Stomach (tissue), 4 donors: ENCODE results near the gene KRT74.

Experiments
- CTCF ChIP-seq, 7 experiments: fragments of 450-650 bp in 4 of 7; fragments of 200-600 bp in 3 of 7; sonication (generic) in 3 of 7; IDR thresholded peaks; one replicate each; pipeline ENCODE4 v1.5.1; 2016 to 2019; ENCODE audit warnings: antibody characterized with exemption in 7 of 7, control low read depth in 2 of 7, mild to moderate bottlenecking in 1 of 7
- EP300 ChIP-seq: sonication (generic); formaldehyde crosslinking; IDR thresholded peaks from one replicate; pipeline ENCODE4 v1.6.1; 2017; ENCODE audit warnings: antibody characterized with exemption
- POLR2A ChIP-seq, 4 donors: fragments of 450-650 bp; IDR thresholded peaks; one replicate each; pipeline ENCODE4 v1.6.1; 2016; ENCODE audit warnings: antibody characterized with exemption in 4 of 4, control low read depth in 2 of 4, mild to moderate bottlenecking in 1 of 4, moderate library complexity in 1 of 4
- POLR2AphosphoS5 ChIP-seq, 3 donors: sonication (generic); formaldehyde crosslinking; IDR thresholded peaks; one replicate each; pipeline ENCODE4 v1.6.1; 2016; ENCODE audit warnings: antibody characterized with exemption in 3 of 3

GRCh38 chr12:52539083-52539820 is 34.4 kb downstream of the KRT74 start:
- TF ChIP-seq CTCF (IDR thresholded peaks at IDR 0.05) (no peak), POLR2A (IDR thresholded peaks at IDR 0.05) (no peak), EP300 (no peak), POLR2AphosphoS5 (IDR thresholded peaks at IDR 0.05) (no peak)
